Glutamatergic neuron (in vitro differentiated cells): ENCODE results near the gene KRT20. TPM values are rescaled to one million over a fixed set of nuclear protein-coding genes. Genes with fewer than 3 reads are reported as not detected.

Experiments used
- DNase-seq: peaks from one replicate; pipeline ENCODE4 v3.0.0; 2022
- H3K27ac Mint-ChIP-seq: one replicate; pipeline ENCODE4 v1.8.0; 2020; ENCODE audit warnings: mild to moderate bottlenecking, mixed read lengths, inconsistent platforms; ENCODE audit not compliant: unreplicated experiment
- H3K27me3 Mint-ChIP-seq: one replicate; pipeline ENCODE4 v1.8.0; 2020; ENCODE audit warnings: mild to moderate bottlenecking, moderate library complexity, mixed read lengths, inconsistent platforms; ENCODE audit not compliant: unreplicated experiment
- H3K36me3 Mint-ChIP-seq: one replicate; pipeline ENCODE4 v1.8.0; 2020; ENCODE audit warnings: mild to moderate bottlenecking, mixed read lengths, inconsistent platforms; ENCODE audit not compliant: unreplicated experiment
- H3K4me1 Mint-ChIP-seq: one replicate; pipeline ENCODE4 v1.8.0; 2020; ENCODE audit warnings: mild to moderate bottlenecking, low read depth, mixed read lengths, inconsistent platforms; ENCODE audit not compliant: unreplicated experiment
- H3K4me3 Mint-ChIP-seq: one replicate; pipeline ENCODE4 v1.8.0; 2020; ENCODE audit warnings: mild to moderate bottlenecking, mixed read lengths, inconsistent platforms; ENCODE audit not compliant: unreplicated experiment
- H3K9me3 Mint-ChIP-seq: one replicate; pipeline ENCODE4 v1.8.0; 2020; ENCODE audit warnings: mild to moderate bottlenecking, moderate library complexity, mixed read lengths, inconsistent platforms; ENCODE audit not compliant: unreplicated experiment
- CTCF ChIP-seq: fragments of 200-600 bp; sonication (generic); IDR thresholded peaks from one replicate; pipeline ENCODE4 v1.5.0; 2021; ENCODE audit not compliant: partially characterized antibody, unreplicated experiment
- total RNA-seq: library from RNA; stranded (reverse); fragmentation: NEBNext Ultra II Directional; extraction: Animal tissue kit (Norgen Biotek cat#: 25700); gene quantifications from one replicate; pipeline ENCODE4 v1.2.1, GENCODE V29; 2021; ENCODE audit not compliant: unreplicated experiment

Gene KRT20
- total RNA-seq, 1 donor from 2014 or later: not detected

- Mint-ChIP-seq H3K9me3 (no peaks in the 10 kb centered on the region), H3K4me3 (no peak overlapping the region), H3K27me3 (no peaks in the 10 kb centered on the region), H3K36me3 (no peaks in the 10 kb centered on the region), H3K4me1 (no peaks in the 10 kb centered on the region), H3K27ac (no peak overlapping the region)
- DNase-seq: no peak
- TF ChIP-seq CTCF: no peak
These were observed 36.3 kb downstream of the KRT20 start for GRCh38 chr17:40848583-40849235.

GRCh38 chr17:40846515-40847144 is 38.4 kb downstream of the KRT20 start:
- no peak for TF ChIP-seq CTCF
- Mint-ChIP-seq H3K9me3 (no peaks in the 10 kb centered on the region), H3K4me1 (no peaks in the 10 kb centered on the region), H3K36me3 (no peaks in the 10 kb centered on the region), H3K4me3 (no peak overlapping the region), H3K27me3 (no peaks in the 10 kb centered on the region), H3K27ac (no peak overlapping the region)
- no peak for DNase-seq

- no peaks in the 10 kb centered on the region for H3K9me3 Mint-ChIP-seq
- DNase-seq: no peak
- no peak overlapping the region for H3K27ac Mint-ChIP-seq
- H3K4me1 Mint-ChIP-seq: no peaks in the 10 kb centered on the region
- H3K27me3 Mint-ChIP-seq: no peaks in the 10 kb centered on the region
- TF ChIP-seq CTCF: no peak
- H3K4me3 Mint-ChIP-seq: no peak overlapping the region
- H3K36me3 Mint-ChIP-seq: no peaks in the 10 kb centered on the region
These were observed 40.4 kb downstream of the KRT20 start for GRCh38 chr17:40844671-40845107.

GRCh38 chr17:40843242-40843641 is 41.8 kb downstream of the KRT20 start:
- no peak overlapping the region for H3K27ac Mint-ChIP-seq
- no peaks in the 10 kb centered on the region for H3K27me3 Mint-ChIP-seq
- no peaks in the 10 kb centered on the region for H3K9me3 Mint-ChIP-seq
- no peak for TF ChIP-seq CTCF
- no peak overlapping the region for H3K4me3 Mint-ChIP-seq
- H3K4me1 Mint-ChIP-seq: no peaks in the 10 kb centered on the region
- DNase-seq: no peak
- H3K36me3 Mint-ChIP-seq: no peaks in the 10 kb centered on the region

- no peak for TF ChIP-seq CTCF
- H3K4me3 Mint-ChIP-seq: no peak overlapping the region
- DNase-seq: no peak
- H3K4me1 Mint-ChIP-seq: no peaks in the 10 kb centered on the region
- H3K27me3 Mint-ChIP-seq: no peaks in the 10 kb centered on the region
- H3K9me3 Mint-ChIP-seq: no peaks in the 10 kb centered on the region
- no peaks in the 10 kb centered on the region for H3K36me3 Mint-ChIP-seq
- H3K27ac Mint-ChIP-seq: no peak overlapping the region
These were observed 43.8 kb downstream of the KRT20 start for GRCh38 chr17:40841246-40841645.
